PFSK-1 (cell line): ENCODE measurements around the gene LHX2.

Source experiments
- FOXP2 ChIP-seq: optimal IDR thresholded peaks from 2 replicates; pipeline ENCODE3; 2011; ENCODE audit warnings: borderline replicate concordance, control low read depth, inconsistent platforms; ENCODE audit not compliant: insufficient read depth; ENCODE audit errors: extremely low read length, extremely low read depth
- POLR2AphosphoS5 ChIP-seq: IDR thresholded peaks from 2 replicates; pipeline ENCODE4 v1.6.1; 2012; ENCODE audit warnings: low read depth, mild to moderate bottlenecking, control low read depth, low read length, moderate library complexity
- SIN3A ChIP-seq: IDR thresholded peaks from 2 replicates; pipeline ENCODE4 v1.6.1; 2012; ENCODE audit warnings: mild to moderate bottlenecking, low read length, moderate library complexity, borderline replicate concordance; ENCODE audit not compliant: insufficient read depth
- TAF1 ChIP-seq: IDR thresholded peaks from 2 replicates; pipeline ENCODE4 v1.6.1; 2012; ENCODE audit warnings: low read length, control low read depth, borderline replicate concordance; ENCODE audit not compliant: insufficient read depth
- TF ChIP-seq, protein P1 (sequence below), 2 experiments: IDR thresholded peaks; 2 replicates each; pipeline versions ENCODE4 v1.6.1 to v1.8.0; 2011 to 2012; ENCODE audit warnings: low read depth in 2 of 2, low read length in 2 of 2, control low read depth in 1 of 2, inconsistent platforms in 1 of 2, mild to moderate bottlenecking in 1 of 2, moderate library complexity in 1 of 2; ENCODE audit not compliant: insufficient read depth in 1 of 2

Gene LHX2

GRCh38 chr9:124032247-124032646 is 20.7 kb downstream of the LHX2 start:
- TF ChIP-seq TAF1, result no peak
- no peak for TF ChIP-seq SIN3A
- TF ChIP-seq, protein P1, sequence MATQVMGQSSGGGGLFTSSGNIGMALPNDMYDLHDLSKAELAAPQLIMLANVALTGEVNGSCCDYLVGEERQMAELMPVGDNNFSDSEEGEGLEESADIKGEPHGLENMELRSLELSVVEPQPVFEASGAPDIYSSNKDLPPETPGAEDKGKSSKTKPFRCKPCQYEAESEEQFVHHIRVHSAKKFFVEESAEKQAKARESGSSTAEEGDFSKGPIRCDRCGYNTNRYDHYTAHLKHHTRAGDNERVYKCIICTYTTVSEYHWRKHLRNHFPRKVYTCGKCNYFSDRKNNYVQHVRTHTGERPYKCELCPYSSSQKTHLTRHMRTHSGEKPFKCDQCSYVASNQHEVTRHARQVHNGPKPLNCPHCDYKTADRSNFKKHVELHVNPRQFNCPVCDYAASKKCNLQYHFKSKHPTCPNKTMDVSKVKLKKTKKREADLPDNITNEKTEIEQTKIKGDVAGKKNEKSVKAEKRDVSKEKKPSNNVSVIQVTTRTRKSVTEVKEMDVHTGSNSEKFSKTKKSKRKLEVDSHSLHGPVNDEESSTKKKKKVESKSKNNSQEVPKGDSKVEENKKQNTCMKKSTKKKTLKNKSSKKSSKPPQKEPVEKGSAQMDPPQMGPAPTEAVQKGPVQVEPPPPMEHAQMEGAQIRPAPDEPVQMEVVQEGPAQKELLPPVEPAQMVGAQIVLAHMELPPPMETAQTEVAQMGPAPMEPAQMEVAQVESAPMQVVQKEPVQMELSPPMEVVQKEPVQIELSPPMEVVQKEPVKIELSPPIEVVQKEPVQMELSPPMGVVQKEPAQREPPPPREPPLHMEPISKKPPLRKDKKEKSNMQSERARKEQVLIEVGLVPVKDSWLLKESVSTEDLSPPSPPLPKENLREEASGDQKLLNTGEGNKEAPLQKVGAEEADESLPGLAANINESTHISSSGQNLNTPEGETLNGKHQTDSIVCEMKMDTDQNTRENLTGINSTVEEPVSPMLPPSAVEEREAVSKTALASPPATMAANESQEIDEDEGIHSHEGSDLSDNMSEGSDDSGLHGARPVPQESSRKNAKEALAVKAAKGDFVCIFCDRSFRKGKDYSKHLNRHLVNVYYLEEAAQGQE (IDR thresholded peaks at IDR 0.05; ENCODE audit: insufficient read depth in 1 of 2, low read depth in 2 of 2, low read length in 2 of 2), result no peak
- no peak for TF ChIP-seq FOXP2
- no peak for TF ChIP-seq POLR2AphosphoS5

GRCh38 chr9:124033348-124033747 is 21.8 kb downstream of the LHX2 start:
- TF ChIP-seq, protein P1 (IDR thresholded peaks at IDR 0.05; ENCODE audit: insufficient read depth in 1 of 2, low read depth in 2 of 2, low read length in 2 of 2), result no peak
- TF ChIP-seq TAF1, result no peak
- no peak for TF ChIP-seq POLR2AphosphoS5

DNA sequence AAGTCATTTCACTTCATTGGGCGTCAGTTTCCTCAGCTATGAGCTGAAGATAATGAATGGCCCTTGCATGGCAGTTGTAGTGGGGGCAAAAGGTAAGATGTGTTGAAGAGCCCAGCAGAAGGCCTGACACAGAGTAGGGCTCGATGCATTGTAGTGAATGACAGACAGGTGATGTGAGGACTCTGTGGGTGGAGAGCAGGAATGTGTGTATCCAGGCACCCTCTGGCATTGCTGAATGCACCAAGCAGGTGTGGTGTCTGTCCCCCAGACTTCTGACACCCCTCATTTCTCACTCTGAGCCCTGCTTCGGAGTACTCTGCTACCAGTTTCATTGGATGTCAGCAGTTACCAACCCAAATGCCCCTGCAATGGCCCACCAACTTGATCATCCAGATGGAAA is 22.4 kb downstream of the LHX2 start:
- TF ChIP-seq FOXP2 (no peak), POLR2AphosphoS5 (no peak), SIN3A (no peak), TAF1 (no peak)
- TF ChIP-seq, protein P1 (IDR thresholded peaks at IDR 0.05; ENCODE audit: insufficient read depth in 1 of 2, low read depth in 2 of 2, low read length in 2 of 2), result no peak

DNA sequence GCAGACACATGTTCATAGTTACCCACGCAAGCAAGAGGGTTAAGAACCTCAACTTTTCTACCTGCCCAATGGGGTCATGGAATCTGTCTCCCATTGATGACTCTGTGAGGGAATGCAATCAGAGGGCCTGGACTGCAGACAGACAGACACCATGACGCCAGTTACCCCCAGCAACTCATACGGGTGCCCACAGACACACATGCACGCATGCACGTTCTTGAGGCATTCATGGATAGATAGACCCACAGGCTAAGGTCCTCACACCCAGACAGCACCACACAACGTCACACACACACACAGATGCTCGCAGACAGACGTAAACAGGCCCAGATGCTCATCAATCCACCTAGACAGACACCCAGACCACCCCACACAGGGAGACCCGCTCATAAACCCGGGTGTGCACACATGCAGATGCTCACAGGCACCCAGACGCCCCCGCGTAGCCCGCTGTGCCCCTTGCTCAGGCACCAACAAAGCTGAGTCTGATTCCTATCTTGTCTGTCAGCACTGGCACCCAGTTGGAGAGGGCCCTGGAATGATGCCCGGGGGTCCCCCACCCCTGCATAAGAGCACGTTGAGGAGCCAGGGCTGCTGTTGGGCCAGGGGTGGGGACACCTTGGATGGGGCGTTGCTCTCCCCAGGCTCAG is 23.6 kb downstream of the LHX2 start:
- TF ChIP-seq SIN3A (no peak), POLR2AphosphoS5 (no peak), TAF1 (no peak)
- TF ChIP-seq, protein P1 (IDR thresholded peaks at IDR 0.05; ENCODE audit: insufficient read depth in 1 of 2, low read depth in 2 of 2, low read length in 2 of 2), result no peak

DNA sequence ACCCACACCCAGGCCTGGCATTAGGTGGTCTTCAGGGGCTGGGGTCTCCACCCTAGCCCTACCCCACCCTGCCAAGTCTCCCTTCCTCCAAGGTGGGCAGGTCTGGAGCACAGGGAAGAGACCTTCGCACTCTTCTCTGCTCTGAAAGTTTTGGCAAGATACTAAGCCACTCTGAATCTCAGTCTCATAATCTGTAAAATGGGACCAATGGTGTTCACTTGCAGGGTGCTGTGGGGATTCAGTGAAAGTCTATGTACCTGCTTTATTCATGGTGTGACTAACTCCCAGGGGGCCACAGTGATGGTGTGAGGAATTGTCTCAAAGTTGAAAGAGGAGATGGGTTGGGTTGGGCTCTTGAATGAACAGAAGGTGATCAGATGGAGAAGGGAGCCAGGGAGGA is 25.0 kb downstream of the LHX2 start:
- TF ChIP-seq TAF1 (no peak), FOXP2 (no peak), POLR2AphosphoS5 (no peak), SIN3A (no peak)
- TF ChIP-seq, protein P1 (IDR thresholded peaks at IDR 0.05; ENCODE audit: insufficient read depth in 1 of 2, low read depth in 2 of 2, low read length in 2 of 2), result no peak
